HEK293T (cell line): ENCODE measurements around the gene DOK5.

Experiments
- CTCF ChIA-PET: fragments of 350-600 bp; formaldehyde crosslinking; extraction: SDS; loops from one replicate; lab custom pipeline; 2021; ENCODE audit warnings: antibody characterized with exemption, inconsistent platforms; lab: Yijun Ruan, JAX
- POLR2A ChIA-PET: fragments of 350-600 bp; formaldehyde crosslinking; extraction: SDS; loops from one replicate; lab custom pipeline; 2020; ENCODE audit warnings: antibody characterized with exemption, inconsistent platforms; lab: Yijun Ruan, JAX
- DNase-seq: peaks from one replicate; pipeline ENCODE4 v3.0.0; 2012; ENCODE audit warnings: mixed read lengths; ENCODE audit errors: extremely low spot score
- ARNT ChIP-seq: fragments of 450-650 bp; IDR thresholded peaks from 2 replicates; pipeline ENCODE4 v1.6.1; 2017; ENCODE audit warnings: mild to moderate bottlenecking
- BHLHE40 ChIP-seq: fragments of 450-650 bp; IDR thresholded peaks from 2 replicates; pipeline ENCODE4 v1.6.1; 2016; ENCODE audit warnings: mild to moderate bottlenecking, moderate library complexity, borderline replicate concordance
- CTBP1 ChIP-seq: fragments of 450-650 bp; IDR thresholded peaks from 2 replicates; pipeline ENCODE4 v1.6.1; 2016; ENCODE audit warnings: borderline replicate concordance
- ELF4 ChIP-seq: fragments of 450-650 bp; IDR thresholded peaks from 2 replicates; pipeline ENCODE4 v1.6.1; 2017; ENCODE audit warnings: antibody characterized with exemption
- FOXA1 ChIP-seq: fragments of 450-650 bp; IDR thresholded peaks from 2 replicates; pipeline ENCODE4 v1.6.1; 2016; ENCODE audit warnings: mild to moderate bottlenecking
- FOXK2 ChIP-seq: fragments of 450-650 bp; IDR thresholded peaks from 2 replicates; pipeline ENCODE4 v1.6.1; 2016; ENCODE audit warnings: mild to moderate bottlenecking
- FOXM1 ChIP-seq: fragments of 450-650 bp; IDR thresholded peaks from 2 replicates; pipeline ENCODE4 v1.6.1; 2017; ENCODE audit warnings: mild to moderate bottlenecking, borderline replicate concordance
- HDGF ChIP-seq: fragments of 450-650 bp; IDR thresholded peaks from 2 replicates; pipeline ENCODE4 v1.6.1; 2017; ENCODE audit warnings: antibody characterized with exemption, borderline replicate concordance
- L3MBTL2 ChIP-seq: fragments of 450-650 bp; conservative IDR thresholded peaks from 2 replicates; pipeline ENCODE4 v1.6.1; 2016; ENCODE audit warnings: mild to moderate bottlenecking
- LEF1 ChIP-seq: fragments of 450-650 bp; IDR thresholded peaks from 2 replicates; pipeline ENCODE4 v1.6.1; 2017; ENCODE audit warnings: mild to moderate bottlenecking, borderline replicate concordance
- NFRKB ChIP-seq: fragments of 450-650 bp; IDR thresholded peaks from 2 replicates; pipeline ENCODE4 v1.6.1; 2016; ENCODE audit warnings: mild to moderate bottlenecking, moderate library complexity
- PKNOX1 ChIP-seq: fragments of 450-650 bp; IDR thresholded peaks from 2 replicates; pipeline ENCODE4 v1.6.1; 2016
- SP1 ChIP-seq: fragments of 450-650 bp; IDR thresholded peaks from 2 replicates; pipeline ENCODE4 v1.6.1; 2017
- SUZ12 ChIP-seq: fragments of 450-650 bp; IDR thresholded peaks from 2 replicates; pipeline ENCODE4 v1.6.1; 2016; ENCODE audit warnings: mild to moderate bottlenecking
- TARDBP ChIP-seq: fragments of 450-650 bp; IDR thresholded peaks from 2 replicates; pipeline ENCODE4 v1.6.1; 2016
- ZNF384 ChIP-seq: fragments of 450-650 bp; IDR thresholded peaks from 2 replicates; pipeline ENCODE4 v1.6.1; 2016

DOK5 gene

GRCh38 chr20:54619682-54620081 is 144.3 kb downstream of the DOK5 start:
- DNase-seq = no peak
- CTCF ChIA-PET = no interaction called here

GRCh38 chr20:54620611-54621010 is 145.2 kb downstream of the DOK5 start:
- POLR2A ChIA-PET = no interaction called here

More at GRCh38 chr20:54619682-54620081, 144.3 kb downstream of the DOK5 start:
- TF ChIP-seq ZNF384 = no peak
- TF ChIP-seq FOXM1 = no peak
- no peak for TF ChIP-seq CTBP1
- TF ChIP-seq NFRKB = no peak
- POLR2A ChIA-PET = no interaction called here

GRCh38 chr20:54622333-54623295 is 147.2 kb downstream of the DOK5 start:
- ChIA-PET POLR2A (no interaction called here), CTCF (no interaction called here)
- TF ChIP-seq CTBP1 (no peak), FOXM1 (no peak), ZNF384 (no peak), TARDBP (no peak), SP1 (no peak), BHLHE40 (no peak)
- no peak for DNase-seq

More at GRCh38 chr20:54620611-54621010, 145.2 kb downstream of the DOK5 start:
- DNase-seq = no peak
- TF ChIP-seq L3MBTL2 (no peak), NFRKB (no peak), PKNOX1 (no peak), HDGF (no peak)
- CTCF ChIA-PET = interaction anchor here (0.6 kb wide), 1 partner anchor 18 kb away, joined by 3 read pairs; no protein-coding TSS in a partner anchor

- ChIA-PET POLR2A (no interaction called here), CTCF (no interaction called here)
- no peak for TF ChIP-seq FOXK2
- DNase-seq = no peak
Observed at GRCh38 chr20:54623991-54624569, 148.7 kb downstream of the DOK5 start.

- CTCF ChIA-PET = no interaction called here
- POLR2A ChIA-PET = no interaction called here
- DNase-seq = no peak
- TF ChIP-seq BHLHE40 (no peak), ELF4 (no peak)
Observed at GRCh38 chr20:54624706-54625390, 149.5 kb downstream of the DOK5 start.

- no peak for TF ChIP-seq PKNOX1
- no peak for TF ChIP-seq ZNF384
- TF ChIP-seq FOXK2 = no peak
- TF ChIP-seq LEF1 = no peak
- no peak for TF ChIP-seq ELF4
- TF ChIP-seq FOXM1 = no peak
- POLR2A ChIA-PET = no interaction called here
- DNase-seq = no peak
- CTCF ChIA-PET = no interaction called here
Observed at GRCh38 chr20:54625497-54625896, 150.1 kb downstream of the DOK5 start.

GRCh38 chr20:54626126-54626525 is 150.7 kb downstream of the DOK5 start:
- DNase-seq = no peak
- ChIA-PET CTCF (no interaction called here), POLR2A (no interaction called here)
- TF ChIP-seq PKNOX1 (no peak), ELF4 (no peak), BHLHE40 (no peak), L3MBTL2 (no peak), LEF1 (no peak), NFRKB (no peak), FOXA1 (no peak), ZNF384 (no peak), FOXK2 (no peak), SUZ12 (no peak), TARDBP (no peak), ARNT (no peak), SP1 (no peak), HDGF (no peak), CTBP1 (no peak), FOXM1 (no peak)
